Karpas-422 (cell line): Measurements from ENCODE around the gene SLC4A9. TPM values are rescaled to one million over a fixed set of nuclear protein-coding genes. Genes with fewer than 3 reads are reported as not detected.

Source experiments
- DNase-seq: peaks from one replicate; pipeline ENCODE4 v3.0.0-alpha.2; 2015
- H2AFZ ChIP-seq: fragments of 200-600 bp; sonication (generic); 2 replicates; pipeline ENCODE4 v1.6.1; 2014; ENCODE audit warnings: antibody characterized with exemption, low read length, mixed read lengths
- H3K27ac ChIP-seq: fragments of 200-600 bp; sonication (generic); 2 replicates; pipeline ENCODE4 v1.5.1; 2014; ENCODE audit warnings: mild to moderate bottlenecking, low read length, moderate library complexity
- H3K27me3 ChIP-seq: fragments of 200-600 bp; sonication (generic); 2 replicates; pipeline ENCODE4 v1.6.1; 2014; ENCODE audit warnings: low read length, mixed read lengths
- H3K36me3 ChIP-seq: fragments of 200-600 bp; sonication (generic); 2 replicates; pipeline ENCODE4 v1.6.1; 2014; ENCODE audit warnings: low read length, mixed read lengths; ENCODE audit not compliant: insufficient read depth
- H3K4me1 ChIP-seq: fragments of 200-600 bp; sonication (generic); 2 replicates; pipeline ENCODE4 v1.6.1; 2014; ENCODE audit warnings: mild to moderate bottlenecking, low read length, mixed read lengths
- H3K4me2 ChIP-seq: fragments of 200-600 bp; sonication (generic); 2 replicates; pipeline ENCODE4 v1.6.1; 2014; ENCODE audit warnings: low read length, low read depth, mild to moderate bottlenecking; ENCODE audit not compliant: poor library complexity, severe bottlenecking
- H3K4me3 ChIP-seq: fragments of 200-600 bp; sonication (generic); 2 replicates; pipeline ENCODE4 v1.5.1; 2014; ENCODE audit warnings: mild to moderate bottlenecking, antibody characterized with exemption, low read length, mixed read lengths
- H3K79me2 ChIP-seq: fragments of 200-600 bp; sonication (generic); 2 replicates; pipeline ENCODE4 v1.6.1; 2014; ENCODE audit warnings: mild to moderate bottlenecking, low read length, mixed read lengths
- H3K9ac ChIP-seq: fragments of 200-600 bp; sonication (generic); 2 replicates; pipeline ENCODE4 v1.6.0; 2014; ENCODE audit warnings: low read length
- H3K9me2 ChIP-seq: fragments of 200-600 bp; sonication (generic), shearing (Covaris generic); replicated peaks from 2 replicates; pipeline ENCODE4 v1.6.0; 2014; ENCODE audit warnings: mild to moderate bottlenecking, low read length, moderate library complexity; ENCODE audit not compliant: insufficient read depth
- H3K9me3 ChIP-seq: fragments of 300-700, 200-600 bp; sonication (generic); 2 replicates; pipeline ENCODE4 v1.6.1; 2014; ENCODE audit warnings: low read length, mixed read lengths
- H4K20me1 ChIP-seq: fragments of 200-600 bp; sonication (generic); 2 replicates; pipeline ENCODE4 v1.6.1; 2014; ENCODE audit warnings: mild to moderate bottlenecking, antibody characterized with exemption, low read length, low read depth; ENCODE audit not compliant: insufficient read depth
- total RNA-seq: library from RNA; depleted of rRNA; stranded (reverse); fragments of >200 nt; shearing (Covaris generic); gene quantifications from 2 replicates; pipeline ENCODE4 v1.2.3, GENCODE V29; 2014; ENCODE audit warnings: low replicate concordance

SLC4A9 gene
- total RNA-seq, 1 experiment from 2014 or later, result not detected

GRCh38 chr5:140348104-140348503 lies 11.9 kb upstream of the SLC4A9 start:
- no peak overlapping the region for H3K27ac ChIP-seq

GRCh38 chr5:140349244-140349643 lies 10.8 kb upstream of the SLC4A9 start:
- no peaks in the 10 kb centered on the region for H3K9me2 ChIP-seq
- H3K4me2 ChIP-seq, result no peak overlapping the region
- H3K27ac ChIP-seq, result no peak overlapping the region
- no peak overlapping the region for H2AFZ ChIP-seq
- no peak overlapping the region for H3K4me3 ChIP-seq
- H3K9me3 ChIP-seq, result no peaks in the 10 kb centered on the region
- no peaks in the 10 kb centered on the region for H3K36me3 ChIP-seq
- peaks cover 13% of the 10 kb centered on the region for H3K4me1 ChIP-seq
- no peak overlapping the region for H3K9ac ChIP-seq
- H4K20me1 ChIP-seq, result no peaks in the 10 kb centered on the region
- no peaks in the 10 kb centered on the region for H3K79me2 ChIP-seq
- H3K27me3 ChIP-seq, result no peaks in the 10 kb centered on the region
- no peak for DNase-seq

More at GRCh38 chr5:140348104-140348503, 11.9 kb upstream of the SLC4A9 start:
- H3K27me3 ChIP-seq, result no peaks in the 10 kb centered on the region
- H3K4me3 ChIP-seq, result no peak overlapping the region
- H3K79me2 ChIP-seq, result no peaks in the 10 kb centered on the region
- no peaks in the 10 kb centered on the region for H3K9me3 ChIP-seq
- no peak overlapping the region for H3K4me2 ChIP-seq
- H3K9ac ChIP-seq, result no peak overlapping the region
- no peaks in the 10 kb centered on the region for H3K9me2 ChIP-seq
- H3K4me1 ChIP-seq, result peaks cover 13% of the 10 kb centered on the region
- no peaks in the 10 kb centered on the region for H4K20me1 ChIP-seq
- no peak for DNase-seq
- no peaks in the 10 kb centered on the region for H3K36me3 ChIP-seq
- no peak overlapping the region for H2AFZ ChIP-seq

GRCh38 chr5:140351609-140352334 lies 8.2 kb upstream of the SLC4A9 start:
- Histone ChIP-seq H3K4me1 (peaks cover 8% of the 10 kb centered on the region), H3K4me2 (no peak overlapping the region), H3K9me2 (no peaks in the 10 kb centered on the region), H3K9ac (no peak overlapping the region), H3K36me3 (no peaks in the 10 kb centered on the region), H3K79me2 (no peaks in the 10 kb centered on the region), H3K4me3 (no peak overlapping the region), H4K20me1 (no peaks in the 10 kb centered on the region), H3K27me3 (no peaks in the 10 kb centered on the region), H3K27ac (no peak overlapping the region), H3K9me3 (no peaks in the 10 kb centered on the region), H2AFZ (no peak overlapping the region)
- peak; percentile 91 for DNase-seq

GRCh38 chr5:140355546-140355945 lies 4.4 kb upstream of the SLC4A9 start:
- no peaks in the 10 kb centered on the region for H3K36me3 ChIP-seq
- H3K79me2 ChIP-seq, result no peaks in the 10 kb centered on the region
- no peak overlapping the region for H2AFZ ChIP-seq
- no peaks in the 10 kb centered on the region for H3K27me3 ChIP-seq
- no peak overlapping the region for H3K4me3 ChIP-seq
- no peaks in the 10 kb centered on the region for H3K9me3 ChIP-seq
- H3K4me1 ChIP-seq, result peaks cover 3% of the 10 kb centered on the region
- H4K20me1 ChIP-seq, result no peaks in the 10 kb centered on the region
- H3K9ac ChIP-seq, result no peak overlapping the region
- no peaks in the 10 kb centered on the region for H3K9me2 ChIP-seq
- no peak for DNase-seq
- no peak overlapping the region for H3K4me2 ChIP-seq
- H3K27ac ChIP-seq, result no peak overlapping the region

- Histone ChIP-seq H3K27me3 (no peaks in the 10 kb centered on the region), H3K4me1 (peaks cover 3% of the 10 kb centered on the region), H4K20me1 (no peaks in the 10 kb centered on the region), H3K36me3 (no peaks in the 10 kb centered on the region), H3K9ac (peak overlapping the region; percentile 34; the same call in 1 of the 2 replicates), H3K27ac (no peak overlapping the region), H3K4me2 (no peak overlapping the region), H2AFZ (peak overlapping the region; percentile 64), H3K79me2 (no peaks in the 10 kb centered on the region), H3K9me2 (no peaks in the 10 kb centered on the region), H3K9me3 (no peaks in the 10 kb centered on the region), H3K4me3 (no peak overlapping the region)
- no peak for DNase-seq
Observed at GRCh38 chr5:140356853-140357725, 2.9 kb upstream of the SLC4A9 start.

- Histone ChIP-seq H3K4me1 (peaks cover 3% of the 10 kb centered on the region), H3K4me2 (no peak overlapping the region), H3K36me3 (no peaks in the 10 kb centered on the region), H4K20me1 (no peaks in the 10 kb centered on the region), H3K9me3 (no peaks in the 10 kb centered on the region), H3K9me2 (no peaks in the 10 kb centered on the region), H2AFZ (peak overlapping the region; percentile 64), H3K79me2 (no peaks in the 10 kb centered on the region), H3K9ac (peak overlapping the region; percentile 34; the same call in 1 of the 2 replicates), H3K27me3 (no peaks in the 10 kb centered on the region), H3K4me3 (no peak overlapping the region), H3K27ac (no peak overlapping the region)
- DNase-seq, result peak; percentile 92
Observed at GRCh38 chr5:140357726-140358093, 2.3 kb upstream of the SLC4A9 start.

- H3K9me3 ChIP-seq, result no peaks in the 10 kb centered on the region
- H3K27ac ChIP-seq, result no peak overlapping the region
- no peaks in the 10 kb centered on the region for H3K79me2 ChIP-seq
- H3K36me3 ChIP-seq, result no peaks in the 10 kb centered on the region
- no peak overlapping the region for H3K4me2 ChIP-seq
- H3K4me1 ChIP-seq, result peaks cover 6% of the 10 kb centered on the region
- H3K4me3 ChIP-seq, result no peak overlapping the region
- H2AFZ ChIP-seq, result no peak overlapping the region
- DNase-seq, result no peak
- H3K9me2 ChIP-seq, result no peaks in the 10 kb centered on the region
- H3K9ac ChIP-seq, result no peak overlapping the region
- no peaks in the 10 kb centered on the region for H4K20me1 ChIP-seq
- H3K27me3 ChIP-seq, result no peaks in the 10 kb centered on the region
Observed at GRCh38 chr5:140358738-140359310, 1.2 kb upstream of the SLC4A9 start.
